ENCODE measurements around the gene CITED1.

- TF ChIP-seq CTCF (IDR thresholded peaks at IDR 0.05), result no peak
- no peak for TF ChIP-seq POLR2AphosphoS5 (IDR thresholded peaks at IDR 0.05; ENCODE audit: low read depth, low read length)
- TF ChIP-seq REST (IDR thresholded peaks at IDR 0.05; ENCODE audit: insufficient read depth in 1 of 2, low read depth in 2 of 2, low read length in 1 of 2), result no peak
These were observed 10.0 kb downstream of the CITED1 start for GRCh38 chrX:72295745-72296144.
